Endothelial cell of umbilical vein (primary cell): Measurements from ENCODE around the gene PFKFB3.

Experiments
- FOS ChIP-seq: IDR thresholded peaks from 2 replicates; pipeline ENCODE4 v1.6.1; 2011; ENCODE audit warnings: mild to moderate bottlenecking, low read length, moderate library complexity, borderline replicate concordance; ENCODE audit not compliant: insufficient read depth
- POLR2AphosphoS5 ChIP-seq: IDR thresholded peaks from 2 replicates; pipeline ENCODE4 v1.6.1; 2012; ENCODE audit warnings: low read depth, mild to moderate bottlenecking, control low read depth, low read length, moderate library complexity; ENCODE audit not compliant: insufficient read depth
- TF ChIP-seq, protein P1 (sequence below), 2 donors: IDR thresholded peaks; 1 replicate in 1 of 2; 2 replicates in 1 of 2; pipeline ENCODE4 v1.5.1; 2011; ENCODE audit warnings: low read length in 2 of 2, mild to moderate bottlenecking in 2 of 2, moderate library complexity in 2 of 2, control low read depth in 1 of 2, inconsistent platforms in 1 of 2, low read depth in 1 of 2; ENCODE audit not compliant: insufficient read depth in 1 of 2; ENCODE audit errors: extremely low read depth in 1 of 2

DNA sequence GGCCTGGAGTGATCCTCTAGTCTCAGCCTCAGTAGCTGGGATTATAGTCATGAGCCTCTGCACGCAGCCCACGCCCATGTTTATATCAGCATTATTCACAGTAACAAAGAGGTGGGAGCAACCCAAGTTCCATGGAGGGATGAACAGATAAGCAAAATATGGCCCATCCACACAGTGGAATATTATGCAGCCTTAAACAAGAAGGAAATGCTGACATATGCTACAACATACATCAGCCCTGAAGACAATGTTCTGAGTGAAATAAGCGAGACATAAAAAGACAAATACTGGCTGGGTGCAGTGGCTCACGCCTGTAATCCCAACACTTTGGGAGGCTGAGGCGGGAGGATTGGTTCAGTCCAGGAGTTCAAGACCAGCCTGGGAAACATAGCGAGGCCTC lies 21.5 kb upstream of the PFKFB3 start:
- TF ChIP-seq, protein P1, sequence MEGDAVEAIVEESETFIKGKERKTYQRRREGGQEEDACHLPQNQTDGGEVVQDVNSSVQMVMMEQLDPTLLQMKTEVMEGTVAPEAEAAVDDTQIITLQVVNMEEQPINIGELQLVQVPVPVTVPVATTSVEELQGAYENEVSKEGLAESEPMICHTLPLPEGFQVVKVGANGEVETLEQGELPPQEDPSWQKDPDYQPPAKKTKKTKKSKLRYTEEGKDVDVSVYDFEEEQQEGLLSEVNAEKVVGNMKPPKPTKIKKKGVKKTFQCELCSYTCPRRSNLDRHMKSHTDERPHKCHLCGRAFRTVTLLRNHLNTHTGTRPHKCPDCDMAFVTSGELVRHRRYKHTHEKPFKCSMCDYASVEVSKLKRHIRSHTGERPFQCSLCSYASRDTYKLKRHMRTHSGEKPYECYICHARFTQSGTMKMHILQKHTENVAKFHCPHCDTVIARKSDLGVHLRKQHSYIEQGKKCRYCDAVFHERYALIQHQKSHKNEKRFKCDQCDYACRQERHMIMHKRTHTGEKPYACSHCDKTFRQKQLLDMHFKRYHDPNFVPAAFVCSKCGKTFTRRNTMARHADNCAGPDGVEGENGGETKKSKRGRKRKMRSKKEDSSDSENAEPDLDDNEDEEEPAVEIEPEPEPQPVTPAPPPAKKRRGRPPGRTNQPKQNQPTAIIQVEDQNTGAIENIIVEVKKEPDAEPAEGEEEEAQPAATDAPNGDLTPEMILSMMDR (IDR thresholded peaks at IDR 0.05; ENCODE audit: extremely low read depth in 1 of 2, insufficient read depth in 1 of 2, low read depth in 1 of 2, low read length in 2 of 2) = no peak
- no peak for TF ChIP-seq FOS
- no peak for TF ChIP-seq POLR2AphosphoS5
